Mesothelial cell of epicardium (in vitro differentiated cells): ENCODE results near the gene LRRC59. TPM values are rescaled to one million over a fixed set of nuclear protein-coding genes. Genes with fewer than 3 reads are reported as not detected.
A peak's percentile ranks its signal among the peaks of the same experiment; 100 is the strongest.

Experiments
- DNase-seq, 2 experiments: peaks; one replicate each; pipeline ENCODE4 v3.0.0; 2021; ENCODE audit warnings: low spot score in 2 of 2; ENCODE audit not compliant: unreplicated experiment in 2 of 2
- H3K27ac Mint-ChIP-seq: 2 replicates; pipeline ENCODE4 v1.8.0; 2021; ENCODE audit warnings: mixed read lengths
- H3K27me3 Mint-ChIP-seq: 2 replicates; pipeline ENCODE4 v1.8.0; 2021; ENCODE audit warnings: low read depth, mixed read lengths
- H3K36me3 Mint-ChIP-seq: 2 replicates; pipeline ENCODE4 v1.8.0; 2021; ENCODE audit warnings: mixed read lengths
- H3K4me1 Mint-ChIP-seq: 2 replicates; pipeline ENCODE4 v1.8.0; 2021; ENCODE audit warnings: mixed read lengths
- H3K4me3 Mint-ChIP-seq: 2 replicates; pipeline ENCODE4 v1.8.0; 2021; ENCODE audit warnings: mild to moderate bottlenecking, moderate library complexity, mixed read lengths
- H3K9me3 Mint-ChIP-seq: 2 replicates; pipeline ENCODE4 v1.8.0; 2021; ENCODE audit warnings: mixed read lengths
- total RNA-seq: library from RNA; stranded (reverse); gene quantifications from 3 replicates; pipeline ENCODE4 v1.2.1, GENCODE V29; 2021
- TF ChIP-seq, protein P1 (sequence below): fragments of 200-600 bp; sonication (generic); IDR thresholded peaks from one replicate; pipeline ENCODE4 v1.5.0; 2021; ENCODE audit warnings: antibody characterized with exemption; ENCODE audit not compliant: unreplicated experiment

The LRRC59 gene
- total RNA-seq, 1 donor from 2014 or later: 60.7 TPM

DNA sequence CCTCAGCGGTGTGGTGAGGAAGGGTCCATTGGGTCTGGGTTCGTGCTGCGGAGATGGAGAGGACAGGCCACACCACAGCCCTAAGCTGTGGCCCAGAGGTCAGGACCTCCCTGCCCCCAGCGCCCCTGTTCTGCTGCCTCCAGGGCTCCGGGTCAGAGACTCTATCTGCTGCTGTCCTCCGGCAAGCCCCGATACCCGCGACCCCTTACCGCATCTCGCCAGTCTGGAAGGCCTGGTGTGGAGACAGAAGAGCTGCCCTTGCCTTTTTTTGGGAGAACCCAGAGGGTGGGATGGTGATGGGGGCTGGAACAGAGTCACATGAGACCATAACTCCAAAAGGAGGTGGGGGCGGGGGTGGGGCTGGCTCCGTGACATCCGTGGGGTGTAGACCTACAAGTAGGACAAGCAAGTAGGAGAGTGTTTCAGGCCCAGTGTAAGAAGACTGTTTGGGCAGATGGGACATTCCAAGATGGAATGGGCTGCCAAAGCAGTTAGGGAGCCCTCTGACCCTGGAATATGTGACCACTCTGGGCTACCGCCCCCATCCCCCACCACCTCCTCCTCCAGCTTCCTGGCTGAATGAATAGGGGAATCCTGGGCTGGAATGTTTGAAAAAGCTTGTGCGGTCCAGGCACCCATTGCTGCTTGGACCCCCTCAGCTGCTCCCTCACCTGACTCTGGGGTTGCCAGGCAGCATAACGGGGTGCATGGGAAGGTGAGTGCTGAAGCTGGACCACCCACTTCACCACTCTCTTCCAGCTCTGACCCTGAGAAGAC lies 50.0 kb downstream of the LRRC59 start:
- Mint-ChIP-seq H3K4me3 (peak overlapping the region; percentile 91), H3K9me3 (no peaks in the 10 kb centered on the region), H3K27me3 (no peaks in the 10 kb centered on the region), H3K36me3 (peaks cover 5% of the 10 kb centered on the region), H3K4me1 (peaks cover 22% of the 10 kb centered on the region), H3K27ac (peak overlapping the region; percentile 72)
- no peak for DNase-seq
- TF ChIP-seq, protein P1, sequence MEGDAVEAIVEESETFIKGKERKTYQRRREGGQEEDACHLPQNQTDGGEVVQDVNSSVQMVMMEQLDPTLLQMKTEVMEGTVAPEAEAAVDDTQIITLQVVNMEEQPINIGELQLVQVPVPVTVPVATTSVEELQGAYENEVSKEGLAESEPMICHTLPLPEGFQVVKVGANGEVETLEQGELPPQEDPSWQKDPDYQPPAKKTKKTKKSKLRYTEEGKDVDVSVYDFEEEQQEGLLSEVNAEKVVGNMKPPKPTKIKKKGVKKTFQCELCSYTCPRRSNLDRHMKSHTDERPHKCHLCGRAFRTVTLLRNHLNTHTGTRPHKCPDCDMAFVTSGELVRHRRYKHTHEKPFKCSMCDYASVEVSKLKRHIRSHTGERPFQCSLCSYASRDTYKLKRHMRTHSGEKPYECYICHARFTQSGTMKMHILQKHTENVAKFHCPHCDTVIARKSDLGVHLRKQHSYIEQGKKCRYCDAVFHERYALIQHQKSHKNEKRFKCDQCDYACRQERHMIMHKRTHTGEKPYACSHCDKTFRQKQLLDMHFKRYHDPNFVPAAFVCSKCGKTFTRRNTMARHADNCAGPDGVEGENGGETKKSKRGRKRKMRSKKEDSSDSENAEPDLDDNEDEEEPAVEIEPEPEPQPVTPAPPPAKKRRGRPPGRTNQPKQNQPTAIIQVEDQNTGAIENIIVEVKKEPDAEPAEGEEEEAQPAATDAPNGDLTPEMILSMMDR: no peak

DNA sequence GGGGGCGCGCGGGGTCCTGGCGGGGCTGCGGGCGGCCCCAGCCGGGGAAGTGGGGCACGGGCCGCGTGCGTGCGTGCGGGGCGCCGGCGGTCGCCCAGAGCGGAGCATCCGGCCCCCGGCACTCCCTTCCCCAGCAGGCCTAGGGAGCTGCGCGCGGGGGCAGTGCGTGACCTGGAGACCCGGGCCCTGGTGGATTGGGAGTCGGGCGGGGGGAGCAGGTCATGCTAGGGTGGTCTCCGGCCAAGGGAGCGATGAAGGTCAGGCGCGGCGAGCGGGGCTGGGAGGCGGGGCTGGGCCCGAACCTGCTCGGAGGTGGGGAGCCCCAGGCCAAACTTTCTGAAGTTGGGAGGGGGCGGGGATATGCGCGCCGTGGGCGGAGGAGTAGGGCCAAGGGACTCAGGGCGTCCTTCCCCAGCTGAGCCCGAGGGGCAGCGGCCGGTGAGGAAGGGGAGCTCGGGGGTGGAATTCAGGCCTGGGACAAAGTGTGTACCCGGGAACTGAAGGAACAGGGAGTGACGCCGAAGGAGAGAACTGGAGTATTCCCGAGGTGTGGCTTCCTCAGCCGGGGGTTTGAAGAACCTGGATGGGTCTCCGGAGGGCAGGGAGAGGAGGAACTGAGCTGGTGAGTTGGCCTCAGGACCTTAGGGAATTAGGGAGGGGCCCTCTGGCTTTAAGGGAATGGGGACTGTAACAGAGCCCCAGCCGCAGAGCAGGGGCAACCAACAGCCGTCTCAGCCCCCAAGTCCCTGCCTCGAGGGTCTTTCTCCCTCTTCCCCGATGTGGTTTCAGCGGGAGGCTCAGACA lies 50.8 kb downstream of the LRRC59 start:
- H3K36me3 Mint-ChIP-seq: peaks cover under 1% of the 10 kb centered on the region
- peak overlapping the region; percentile 91 for H3K4me3 Mint-ChIP-seq
- DNase-seq: peak in 1 of 2 experiments; percentile 56
- TF ChIP-seq, protein P1: no peak
- no peaks in the 10 kb centered on the region for H3K9me3 Mint-ChIP-seq
- no peaks in the 10 kb centered on the region for H3K27me3 Mint-ChIP-seq
- H3K4me1 Mint-ChIP-seq: peaks cover 22% of the 10 kb centered on the region
- peak overlapping the region; percentile 72 for H3K27ac Mint-ChIP-seq

DNA sequence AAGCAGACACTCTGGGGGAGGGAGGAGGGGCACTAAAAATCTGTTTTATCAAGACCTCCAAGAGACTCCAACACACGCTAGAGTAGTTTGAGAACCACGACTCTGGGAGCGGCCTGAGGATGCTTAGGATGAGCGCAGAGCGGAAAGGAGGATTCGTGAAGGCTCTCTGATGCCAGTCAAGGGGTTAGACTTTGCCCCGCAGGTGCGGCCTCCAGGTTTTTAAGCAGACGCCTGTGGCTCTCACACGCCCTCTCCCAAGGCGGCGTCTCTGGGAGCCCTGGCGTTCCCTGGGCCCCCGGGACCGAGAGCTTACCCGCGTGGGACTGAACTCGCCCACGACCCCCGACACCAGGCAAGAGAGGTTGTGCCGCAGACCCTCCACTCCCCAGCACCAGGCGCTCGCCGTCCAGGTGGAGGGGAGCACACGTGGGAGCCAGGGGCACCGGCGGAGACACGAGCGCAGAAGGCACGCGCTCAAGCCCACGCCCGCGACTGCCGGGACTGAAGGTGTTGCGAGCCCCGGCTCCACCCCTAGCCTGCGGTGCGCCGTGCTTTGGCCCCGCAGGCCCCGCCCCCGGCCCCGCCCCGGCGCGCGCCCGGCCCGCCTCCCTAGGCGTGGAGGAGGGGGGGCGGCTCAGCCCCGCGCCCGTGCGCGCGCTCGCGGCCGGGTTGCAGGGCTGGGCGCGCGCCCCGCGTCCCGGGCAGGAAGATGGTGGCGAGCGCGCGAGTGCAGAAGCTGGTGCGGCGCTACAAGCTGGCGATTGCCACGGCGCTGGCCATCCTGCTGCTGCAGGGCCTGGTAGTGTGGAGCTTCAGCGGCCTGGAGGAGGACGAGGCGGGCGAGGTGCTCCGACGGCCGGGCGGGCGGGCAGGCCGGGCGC lies 51.7 kb downstream of the LRRC59 start, which contains the start of gene XYLT2:
Gene XYLT2, plus strand, starts transcription at position 695 of the 881 bp plus-strand sequence. Its CDS starts 15 bp downstream, at position 710.
- no peaks in the 10 kb centered on the region for H3K27me3 Mint-ChIP-seq
- peak within 1 kb of the TSS; percentile 91 for H3K4me3 Mint-ChIP-seq
- peaks cover 22% of the 10 kb centered on the region for H3K4me1 Mint-ChIP-seq
- TF ChIP-seq, protein P1: no peak
- H3K27ac Mint-ChIP-seq: peak within 1 kb of the TSS; percentile 76
- no peaks in the 10 kb centered on the region for H3K9me3 Mint-ChIP-seq
- H3K36me3 Mint-ChIP-seq: no peaks in the 10 kb centered on the region
- DNase-seq: peak; percentile 85 to 91

DNA sequence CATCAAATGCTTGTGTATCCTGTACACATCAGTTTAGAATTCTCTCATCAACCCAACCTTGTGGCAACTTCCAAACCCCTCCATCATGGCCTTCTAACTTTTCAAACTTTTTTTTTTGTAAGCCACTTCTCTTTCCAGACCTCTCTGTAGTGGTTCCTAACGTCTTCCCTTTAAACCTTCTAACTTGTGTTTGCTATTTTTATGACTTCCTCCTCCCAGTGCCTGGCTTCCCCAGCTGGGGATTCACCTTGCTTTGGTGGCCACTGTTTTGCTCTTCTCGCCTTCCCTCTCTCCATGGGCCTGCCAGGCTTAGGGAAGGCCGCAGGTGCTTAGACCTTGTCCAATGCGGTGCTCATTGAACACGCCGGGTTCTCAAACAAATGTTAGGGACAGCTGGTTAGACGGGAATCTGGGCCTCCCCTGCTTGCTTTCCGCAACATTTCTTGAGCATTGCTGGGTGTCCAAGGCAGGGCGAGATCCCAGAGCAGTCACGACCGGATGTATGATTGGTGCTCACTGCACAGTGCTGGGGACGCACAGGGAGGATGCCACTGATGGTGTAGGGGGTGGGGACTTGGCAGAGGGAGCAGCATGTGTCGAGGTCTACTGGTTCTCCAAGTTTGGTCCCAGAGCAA lies 52.5 kb downstream of the LRRC59 start:
- Mint-ChIP-seq H3K27ac (no peak overlapping the region), H3K36me3 (no peaks in the 10 kb centered on the region), H3K4me3 (peak overlapping the region; percentile 73), H3K27me3 (no peaks in the 10 kb centered on the region), H3K9me3 (no peaks in the 10 kb centered on the region), H3K4me1 (peaks cover 22% of the 10 kb centered on the region)
- TF ChIP-seq, protein P1: no peak
- DNase-seq: no peak

DNA sequence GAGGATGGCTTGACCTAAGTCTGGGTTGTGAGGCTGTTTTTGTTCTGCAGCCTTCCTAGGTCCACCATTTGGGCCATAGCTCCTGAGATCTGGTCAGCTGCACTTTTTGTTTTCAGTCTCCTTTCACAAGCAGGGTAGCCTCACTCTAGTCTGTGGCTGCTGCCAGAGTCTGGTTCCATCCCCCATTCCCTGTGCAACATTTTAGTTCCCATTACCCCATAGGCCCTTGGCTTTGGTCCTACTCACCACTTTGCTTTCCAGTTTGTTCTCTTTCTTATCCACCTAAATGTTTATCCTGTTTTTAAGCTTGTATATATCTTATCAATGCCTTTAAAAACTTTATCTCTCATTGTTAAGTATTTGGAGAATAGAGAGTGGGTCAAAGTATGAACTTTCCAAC lies 57.9 kb downstream of the LRRC59 start:
- Mint-ChIP-seq H3K27me3 (no peaks in the 10 kb centered on the region), H3K9me3 (peaks cover 13% of the 10 kb centered on the region), H3K36me3 (no peaks in the 10 kb centered on the region), H3K4me3 (no peak overlapping the region), H3K27ac (no peak overlapping the region), H3K4me1 (no peaks in the 10 kb centered on the region)
- TF ChIP-seq, protein P1: no peak
- no peak for DNase-seq
